NCI-H146 treated with DMSO at 0.1 percent for 48 hours (cell line): ENCODE data around the gene COL23A1.
"Not testable (repeated sequence)": the region's sequence is repeated elsewhere in the genome, so short reads cannot be mapped to it uniquely, and the experiment has no call there.

Source experiments
- DNase-seq: peaks from one replicate; lab custom pipeline; 2025; ENCODE audit not compliant: unreplicated experiment; lab: John Stamatoyannopoulos, UW

Gene COL23A1

DNA sequence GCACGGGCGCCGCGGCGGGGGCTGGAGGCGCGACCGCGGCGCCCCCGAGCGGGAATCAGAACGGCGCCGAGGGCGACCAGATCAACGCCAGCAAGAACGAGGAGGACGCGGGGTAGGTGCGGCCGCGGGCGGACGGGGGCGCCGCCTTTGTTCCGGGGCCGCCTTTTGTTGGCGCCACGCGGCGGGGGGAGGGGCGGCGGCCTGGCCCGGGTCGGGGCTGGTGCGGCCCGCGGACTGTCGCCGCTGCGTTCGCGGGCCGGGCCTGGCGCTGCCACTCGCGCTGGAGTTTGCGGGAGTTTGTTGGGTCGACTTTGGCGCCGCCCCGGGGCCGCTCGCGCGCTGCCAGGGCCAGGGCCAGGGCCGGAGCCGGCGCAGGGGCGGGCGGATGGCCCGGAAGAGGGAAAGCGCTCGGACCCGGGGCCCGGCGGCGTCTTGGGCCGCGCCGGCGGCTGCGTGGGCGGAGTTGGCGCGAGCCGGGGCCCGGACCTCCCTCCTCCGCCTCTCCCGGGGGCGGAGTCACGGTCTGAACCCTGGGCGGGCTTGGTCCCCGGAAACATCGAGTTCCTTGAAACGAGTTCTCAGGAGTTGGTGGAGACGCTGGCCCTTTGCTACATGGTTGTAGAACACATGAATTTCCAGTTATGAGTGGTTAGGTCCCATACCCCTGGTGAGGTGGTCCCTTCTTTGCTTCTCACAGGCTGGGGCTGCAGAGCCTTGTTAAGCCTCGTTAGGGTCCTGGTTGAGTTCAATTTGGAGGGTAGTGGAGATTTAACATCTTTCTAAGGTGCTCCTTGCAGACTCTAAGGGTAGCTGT lies 385.1 kb downstream of the COL23A1 start:
- DNase-seq = peak; percentile 10

DNA sequence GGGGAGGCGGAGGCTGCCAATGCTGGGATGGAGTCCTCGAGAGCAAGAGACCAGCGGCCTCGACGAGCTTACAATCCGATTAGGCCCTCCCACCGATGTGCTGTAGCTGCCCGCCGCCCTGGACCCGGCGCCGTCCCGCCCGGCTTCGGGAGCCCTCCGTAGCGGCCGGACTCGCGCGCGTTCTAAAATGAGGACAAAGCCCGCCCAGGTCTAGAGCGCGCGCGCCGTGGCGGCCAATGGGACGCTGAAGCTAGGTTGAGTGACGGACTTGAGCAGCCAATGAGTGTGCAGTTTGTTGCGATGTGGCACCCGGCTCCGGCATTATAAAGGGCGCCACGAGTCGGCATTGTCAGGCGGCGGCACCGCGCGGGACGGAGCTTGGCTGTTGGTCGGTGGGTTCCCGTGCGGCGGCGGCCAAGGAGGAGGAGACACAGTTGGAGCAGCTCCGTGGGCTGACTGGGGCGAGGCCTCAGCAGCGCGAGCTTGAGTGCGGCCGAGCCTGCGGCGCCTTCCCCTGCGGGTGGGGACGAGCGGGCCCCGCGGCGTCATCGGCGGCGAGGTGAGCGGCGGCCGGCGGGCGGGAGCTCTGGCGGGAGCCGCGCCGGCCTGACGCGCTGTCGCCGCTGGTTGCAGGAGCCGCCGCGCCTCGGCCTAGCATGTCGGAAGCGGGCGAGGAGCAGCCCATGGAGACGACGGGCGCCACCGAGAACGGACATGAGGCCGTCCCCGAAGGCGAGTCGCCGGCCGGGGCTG lies 385.8 kb downstream of the COL23A1 start, which contains the start of gene HNRNPAB:
TSS of gene HNRNPAB (plus strand) at position 352 of the 753 bp plus-strand sequence. CDS start at position 657, 305 bp downstream.
- DNase-seq = peak; percentile 69

DNA sequence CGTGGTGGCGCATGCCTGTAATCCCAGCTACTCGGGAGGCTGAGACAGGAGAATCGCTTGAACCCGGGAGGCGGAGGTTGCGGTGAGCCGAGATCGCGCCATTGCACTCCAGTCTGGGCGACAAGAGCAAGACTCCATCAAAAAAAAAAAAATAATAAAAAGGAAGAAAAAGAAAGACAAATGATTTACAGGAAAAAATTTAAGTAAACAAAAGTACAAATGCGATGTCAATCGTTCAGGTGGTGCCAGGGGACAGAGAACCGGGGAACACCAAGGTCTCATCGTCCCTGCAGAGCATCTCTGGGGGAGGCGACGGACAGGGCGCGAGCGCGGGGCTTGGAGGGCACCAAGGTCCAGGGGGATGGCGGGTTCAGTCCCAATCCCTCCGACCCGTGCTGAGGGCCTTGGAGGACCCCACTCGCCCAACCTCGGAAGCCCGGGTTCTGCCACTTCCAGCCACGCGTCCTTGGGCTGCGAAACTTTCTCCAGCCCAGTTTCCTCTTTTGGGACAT lies 386.5 kb downstream of the COL23A1 start:
- no peak for DNase-seq

DNA sequence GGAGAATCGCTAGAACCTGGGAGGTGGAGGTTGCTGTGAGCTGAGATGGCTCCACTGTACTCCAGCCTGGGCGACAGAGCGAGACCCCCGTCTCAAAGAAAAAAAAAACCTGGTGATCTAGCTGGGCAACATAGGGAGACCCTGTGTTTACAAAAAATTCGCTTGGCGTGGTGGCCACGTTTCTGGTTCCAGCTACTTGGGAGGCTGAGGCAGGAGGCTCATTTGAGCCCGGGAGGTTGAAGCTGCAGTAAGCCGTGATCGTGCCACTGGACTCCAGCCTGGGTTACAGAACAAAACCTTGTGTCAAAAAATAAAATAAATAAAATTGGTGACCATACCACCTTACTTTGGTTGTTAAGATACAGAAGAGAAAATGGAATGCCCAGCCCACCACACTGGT lies 387.7 kb downstream of the COL23A1 start:
- no peak for DNase-seq

DNA sequence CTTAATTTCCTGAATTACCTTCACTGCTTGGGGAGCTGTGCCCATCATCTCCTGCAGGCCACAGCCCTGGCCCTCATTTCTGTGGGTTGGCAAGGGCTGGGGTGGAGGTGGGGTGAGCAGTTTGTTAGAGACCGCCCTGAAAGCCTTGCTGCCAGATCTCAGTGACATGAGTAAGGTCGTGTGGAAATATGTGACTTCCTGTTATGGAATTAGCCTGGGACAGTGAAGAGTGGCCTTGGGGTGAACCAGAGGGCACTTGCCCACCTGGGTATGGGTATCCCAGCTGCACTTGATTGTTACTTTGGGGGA lies 388.3 kb downstream of the COL23A1 start:
- no peak for DNase-seq

DNA sequence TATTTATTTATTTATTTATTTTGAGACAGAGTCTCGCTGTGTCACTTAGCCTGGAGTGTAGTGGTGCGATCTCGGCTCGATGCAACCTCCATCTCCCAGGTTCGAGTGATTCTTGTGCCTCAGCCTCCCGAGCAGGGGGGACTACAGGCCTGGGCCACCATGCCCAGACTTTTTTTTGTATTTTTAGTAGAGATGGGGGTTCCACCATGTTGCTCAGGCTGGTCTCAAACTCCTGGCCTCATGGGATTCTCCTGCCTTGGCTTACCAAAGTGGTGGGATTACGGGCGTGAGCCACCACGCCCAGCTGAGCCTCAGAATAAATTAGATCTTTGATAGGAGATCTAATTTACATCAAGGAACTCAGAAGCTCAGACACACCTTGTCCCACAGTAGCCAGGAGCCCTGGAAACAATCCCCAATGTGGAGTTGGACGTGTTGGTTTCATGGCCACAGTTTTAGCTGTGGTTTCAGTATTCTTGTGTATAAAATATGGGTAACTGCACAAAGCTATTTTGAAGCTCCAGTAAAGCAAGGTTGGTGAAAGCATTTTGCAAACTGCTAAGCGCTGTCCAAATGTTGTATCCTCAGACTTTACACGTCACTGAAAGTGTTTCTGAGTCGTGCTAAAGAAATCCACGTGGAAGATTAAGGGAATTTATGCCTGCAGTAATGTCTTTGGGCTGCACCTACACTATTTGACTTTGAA lies 388.8 kb downstream of the COL23A1 start:
- DNase-seq = no peak

DNA sequence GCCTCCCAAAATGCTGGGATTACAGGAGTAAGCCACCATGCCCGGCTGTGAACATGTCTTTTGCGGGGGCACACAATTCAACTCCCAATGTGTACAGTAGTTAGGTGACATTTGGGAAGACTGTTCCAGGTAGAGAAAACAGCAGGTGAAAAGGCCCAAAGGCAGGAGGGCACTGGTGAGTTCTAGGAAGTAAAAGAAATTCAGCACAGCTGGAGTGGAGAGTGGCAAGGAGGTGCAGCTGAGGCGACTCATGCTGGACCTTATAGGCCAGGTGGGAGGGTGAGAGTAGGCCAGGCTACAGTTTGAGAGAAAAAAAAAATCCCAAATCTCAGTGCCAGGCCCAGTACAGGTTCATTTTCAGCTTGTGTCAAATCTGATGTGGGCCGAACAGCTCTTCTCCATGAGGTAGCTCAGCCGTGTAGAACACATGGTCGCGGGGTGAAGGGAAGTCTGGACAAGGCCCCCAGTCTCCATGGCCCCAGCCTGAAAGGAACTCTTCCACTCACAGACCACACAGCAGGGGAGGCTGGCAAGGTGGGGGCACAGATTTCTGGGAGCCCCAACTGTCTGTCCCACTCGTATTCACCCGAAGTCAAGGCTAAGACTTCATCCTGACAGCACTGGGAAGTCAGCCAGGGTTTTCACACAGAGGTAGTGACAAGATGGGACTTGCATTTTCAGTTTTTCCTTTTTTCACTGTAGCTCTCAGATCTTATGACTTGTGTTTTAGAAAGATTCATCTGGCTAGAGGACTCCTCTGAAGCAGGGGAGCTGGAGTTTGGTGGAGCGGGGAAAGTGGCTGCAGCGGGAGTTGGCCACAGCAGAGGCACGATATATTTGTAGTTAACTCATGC lies 390.4 kb downstream of the COL23A1 start:
- no peak for DNase-seq

DNA sequence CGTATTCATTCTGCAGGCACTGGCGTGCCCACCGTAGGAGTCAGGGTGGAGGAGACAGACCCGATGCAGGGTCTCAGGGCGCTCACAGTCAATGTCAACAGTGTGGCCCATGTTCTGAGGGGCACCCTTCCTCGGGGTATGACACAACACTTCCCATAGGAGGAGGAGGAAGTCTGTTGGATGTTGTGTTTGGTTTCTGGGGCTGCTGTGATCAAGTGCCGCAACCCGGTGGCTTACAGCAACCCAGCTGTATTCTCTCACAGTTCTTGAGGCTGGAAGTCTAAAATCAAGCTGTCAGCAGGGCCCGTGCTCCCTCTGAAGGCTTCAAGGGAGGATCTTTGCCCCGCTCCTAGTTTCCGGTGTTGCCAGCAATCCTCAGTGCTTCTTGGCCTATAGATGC lies 391.5 kb downstream of the COL23A1 start:
- no peak for DNase-seq

DNA sequence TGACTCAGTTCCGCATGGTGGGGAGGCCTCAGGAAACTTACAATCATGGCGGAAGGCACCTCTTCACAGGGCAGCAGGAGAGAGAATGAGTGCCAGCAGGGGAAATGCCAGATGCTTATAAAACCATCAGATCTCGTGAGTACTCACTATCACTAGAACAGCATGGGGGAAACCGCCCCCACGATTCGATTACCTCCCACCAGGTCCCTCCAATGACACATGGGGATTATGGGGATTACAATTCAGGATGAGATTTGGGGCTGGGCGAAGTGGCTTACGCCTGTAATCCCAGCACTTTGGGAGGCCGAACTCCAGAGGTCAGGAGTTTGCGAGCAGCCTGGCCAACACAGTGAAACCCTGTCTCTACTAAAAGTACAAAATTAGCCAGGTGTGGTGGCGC lies 392.0 kb downstream of the COL23A1 start:
- not testable (repeated sequence) for DNase-seq

DNA sequence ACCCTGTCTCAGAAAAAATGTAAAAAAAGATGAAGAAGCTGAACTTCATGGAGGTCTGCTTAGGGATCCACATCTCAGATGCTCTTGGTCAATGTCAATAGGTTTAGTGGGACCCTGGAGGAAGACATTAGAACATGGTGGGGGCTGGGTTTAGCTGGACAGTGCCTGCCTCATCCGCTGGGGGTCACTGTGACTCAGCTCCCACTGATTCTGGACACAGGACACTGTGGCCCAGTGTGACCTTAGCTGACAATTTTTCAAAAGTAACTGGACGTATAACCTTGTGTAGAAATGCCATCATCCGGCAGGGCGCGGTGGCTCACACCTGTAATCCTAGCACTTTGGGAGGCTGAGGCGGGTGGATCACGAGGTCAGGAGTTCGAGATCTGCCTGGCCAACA lies 393.2 kb downstream of the COL23A1 start:
- DNase-seq = no peak

DNA sequence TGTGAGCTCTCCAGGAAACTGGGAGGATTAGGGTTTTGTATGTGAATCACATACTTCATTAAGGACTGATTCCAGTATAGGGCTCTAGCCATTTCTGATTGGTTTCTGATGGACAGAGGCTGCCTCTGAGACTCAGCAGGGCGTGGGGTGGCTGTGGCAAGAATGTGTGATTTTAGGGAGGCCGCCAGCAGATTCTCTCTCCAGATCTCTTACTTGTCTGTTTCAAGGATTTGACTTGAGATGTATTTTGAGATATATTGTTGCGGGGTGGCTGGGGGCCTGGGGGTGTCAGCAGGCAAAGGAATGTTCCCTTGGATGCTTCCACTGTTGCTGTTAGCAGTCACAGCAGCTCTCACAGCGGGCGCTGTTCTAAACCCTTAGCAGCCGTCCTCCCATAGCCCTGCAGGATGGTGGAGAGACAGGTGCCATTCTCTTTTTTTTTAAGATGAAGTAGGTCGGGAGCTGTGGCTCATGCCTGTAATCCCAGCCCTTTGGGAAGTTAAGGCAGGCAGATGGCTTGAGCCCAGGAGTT lies 393.8 kb downstream of the COL23A1 start:
- DNase-seq = no peak

DNA sequence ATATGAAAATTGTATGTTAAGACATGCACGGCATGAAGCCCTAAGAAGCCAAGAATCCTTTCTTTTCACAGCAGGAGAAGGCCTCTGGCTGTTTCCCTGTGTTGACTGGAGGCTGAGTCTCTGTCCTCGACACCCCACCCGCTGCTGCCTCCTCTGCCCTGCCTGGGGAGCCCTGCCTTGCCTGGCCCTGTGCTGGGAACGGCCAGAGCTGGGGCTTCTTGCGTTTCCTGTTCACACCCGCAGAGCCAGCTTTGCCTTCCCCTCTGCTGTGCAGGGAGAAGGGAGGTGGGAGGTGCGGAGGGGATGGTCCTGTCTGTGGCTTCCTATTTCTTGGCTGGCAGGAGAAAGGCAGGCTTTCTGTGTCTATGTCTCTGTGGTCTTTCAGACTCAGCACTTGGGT lies 396.2 kb downstream of the COL23A1 start:
- no peak for DNase-seq

DNA sequence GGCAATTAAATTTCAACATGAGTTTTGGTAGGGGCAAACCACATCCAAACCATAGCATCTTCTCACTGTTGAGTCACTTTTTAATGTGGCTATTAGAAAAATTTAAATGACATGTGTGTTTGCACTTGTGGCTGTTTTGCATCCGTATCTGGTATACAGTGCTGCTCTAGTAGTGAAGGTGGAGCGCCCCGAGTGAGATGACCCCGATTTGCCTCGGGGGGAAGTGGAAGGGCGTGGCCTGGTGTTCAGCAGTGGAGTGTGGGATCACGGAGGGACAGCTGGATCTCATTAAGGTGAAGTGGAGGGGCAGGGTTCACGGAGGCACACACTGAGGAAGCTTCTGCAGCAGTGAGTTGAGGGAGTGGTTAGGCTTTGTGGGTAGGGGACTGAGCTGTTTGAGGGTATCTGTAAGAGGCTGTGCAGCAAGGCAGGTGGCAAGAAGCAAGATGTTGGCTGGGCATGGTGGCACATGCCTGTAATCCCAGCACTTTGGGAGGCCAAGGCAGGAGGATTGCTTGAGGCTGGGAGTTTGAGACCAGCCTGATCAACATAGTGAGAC lies 396.9 kb downstream of the COL23A1 start:
- DNase-seq = no peak

DNA sequence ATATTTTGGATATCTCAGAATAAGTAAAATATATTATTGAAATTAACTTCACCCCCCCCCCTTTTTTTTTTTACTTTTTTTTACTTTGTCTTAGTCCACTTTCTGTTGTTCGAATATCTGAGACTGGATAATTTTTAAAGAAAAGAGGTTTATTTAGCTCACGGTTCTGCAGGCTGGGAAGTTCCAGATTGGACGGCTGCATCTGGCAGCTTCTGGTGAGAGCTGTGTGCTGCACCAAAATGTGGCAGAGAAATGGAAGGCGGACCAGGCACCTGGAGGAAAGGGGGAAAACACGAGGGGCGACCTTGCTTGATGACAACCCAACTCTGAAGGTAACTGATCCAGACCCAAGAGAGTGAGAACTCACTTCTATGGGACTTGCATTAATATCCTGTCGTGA lies 397.4 kb downstream of the COL23A1 start:
- DNase-seq = no peak

DNA sequence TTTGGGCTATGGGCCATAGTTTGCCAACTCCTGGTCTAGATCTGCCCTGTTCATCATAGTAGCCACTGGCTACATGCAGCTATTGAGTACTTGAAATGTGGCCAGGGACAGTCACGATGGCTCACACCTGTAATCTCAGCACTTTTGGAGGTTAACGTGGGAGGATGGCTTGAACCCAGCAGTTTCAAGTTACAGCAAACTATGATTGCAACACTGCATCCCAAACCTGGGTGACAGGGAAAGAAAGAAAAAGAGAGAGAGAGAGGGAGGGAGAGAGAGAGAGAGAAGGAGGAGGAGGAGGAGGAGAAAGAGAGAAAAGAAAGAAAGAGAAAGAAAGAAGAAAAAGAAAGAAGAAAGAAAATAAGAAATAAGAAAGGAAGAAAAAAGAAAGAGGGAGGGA lies 397.9 kb downstream of the COL23A1 start:
- no peak for DNase-seq

DNA sequence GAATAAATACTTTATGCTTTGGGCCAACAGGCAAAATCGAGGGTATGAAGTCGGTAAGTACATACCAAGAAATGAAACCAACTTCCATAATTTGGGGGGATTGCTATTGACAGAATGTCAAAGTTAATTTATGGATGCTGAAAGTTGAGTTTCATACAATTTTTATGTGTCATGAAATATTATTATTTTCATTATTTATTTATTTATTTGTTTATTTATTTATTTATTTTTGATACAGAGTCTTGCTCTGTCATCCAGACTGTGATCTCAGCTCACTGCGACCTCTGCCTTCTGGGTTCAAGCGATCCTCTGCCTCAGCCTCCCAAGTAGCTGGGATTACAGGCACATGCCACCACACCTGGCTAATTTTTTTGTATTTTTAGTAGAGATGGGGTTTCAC lies 398.5 kb downstream of the COL23A1 start:
- no peak for DNase-seq

DNA sequence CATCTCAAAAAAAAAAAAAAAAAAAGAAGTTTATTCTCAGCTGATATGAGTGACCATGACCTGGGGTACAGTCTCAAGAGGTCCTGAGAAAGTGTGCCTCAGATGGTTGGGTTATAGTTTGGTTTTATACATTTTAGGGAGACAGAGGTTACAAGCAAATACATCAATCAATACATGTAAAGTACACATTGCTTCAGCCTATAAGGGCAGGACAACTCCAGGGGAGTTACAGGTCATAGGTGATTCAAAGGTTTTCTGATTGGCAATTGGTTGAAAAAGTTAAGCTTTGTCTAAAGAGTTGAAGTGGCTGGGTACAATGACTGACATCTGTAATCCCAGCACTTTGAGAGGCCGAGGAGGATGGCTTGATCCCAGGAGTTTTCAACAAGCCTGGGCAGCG lies 400.8 kb downstream of the COL23A1 start:
- DNase-seq = no peak
